IMR-90 (cell line): ENCODE results near the gene AKAP13.

ENCODE experiments used
- CHD1 ChIP-seq: IDR thresholded peaks from 2 replicates; pipeline ENCODE4 v1.6.1; 2012; ENCODE audit warnings: low read depth, low read length, improper control_type of control experiment
- CTCF ChIP-seq: conservative IDR thresholded peaks from 2 replicates; pipeline ENCODE4 v1.5.1; 2012; ENCODE audit warnings: mild to moderate bottlenecking, low read depth, low read length, improper control_type of control experiment
- FOS ChIP-seq: fragments of 150-350 bp; IDR thresholded peaks from 2 replicates; pipeline ENCODE4 v1.6.1; 2016; ENCODE audit warnings: low read depth, low read length
- POLR2A ChIP-seq: IDR thresholded peaks from 2 replicates; pipeline ENCODE4 v1.6.1; 2012; ENCODE audit warnings: mild to moderate bottlenecking, low read depth, low read length
- RAD21 ChIP-seq: IDR thresholded peaks from 2 replicates; pipeline ENCODE4 v1.6.1; 2012; ENCODE audit warnings: low read length, improper control_type of control experiment

GRCh38 chr15:85415783-85416182, 35.4 kb downstream of the AKAP13 start:
- no peak for TF ChIP-seq CTCF
- no peak for TF ChIP-seq POLR2A
- TF ChIP-seq RAD21 = no peak
- no peak for TF ChIP-seq CHD1
- TF ChIP-seq FOS = no peak
